GM12801 (cell line): ENCODE results near the gene RBP3.

Experiments used
- TF ChIP-seq, protein P1 (sequence below): IDR thresholded peaks from one replicate; pipeline ENCODE4 v1.5.1; 2011; ENCODE audit warnings: control low read depth; ENCODE audit not compliant: insufficient read length; ENCODE audit errors: extremely low read depth

The RBP3 gene

GRCh38 chr10:47359626-47360418 is 11.7 kb downstream of the RBP3 start:
- TF ChIP-seq, protein P1, sequence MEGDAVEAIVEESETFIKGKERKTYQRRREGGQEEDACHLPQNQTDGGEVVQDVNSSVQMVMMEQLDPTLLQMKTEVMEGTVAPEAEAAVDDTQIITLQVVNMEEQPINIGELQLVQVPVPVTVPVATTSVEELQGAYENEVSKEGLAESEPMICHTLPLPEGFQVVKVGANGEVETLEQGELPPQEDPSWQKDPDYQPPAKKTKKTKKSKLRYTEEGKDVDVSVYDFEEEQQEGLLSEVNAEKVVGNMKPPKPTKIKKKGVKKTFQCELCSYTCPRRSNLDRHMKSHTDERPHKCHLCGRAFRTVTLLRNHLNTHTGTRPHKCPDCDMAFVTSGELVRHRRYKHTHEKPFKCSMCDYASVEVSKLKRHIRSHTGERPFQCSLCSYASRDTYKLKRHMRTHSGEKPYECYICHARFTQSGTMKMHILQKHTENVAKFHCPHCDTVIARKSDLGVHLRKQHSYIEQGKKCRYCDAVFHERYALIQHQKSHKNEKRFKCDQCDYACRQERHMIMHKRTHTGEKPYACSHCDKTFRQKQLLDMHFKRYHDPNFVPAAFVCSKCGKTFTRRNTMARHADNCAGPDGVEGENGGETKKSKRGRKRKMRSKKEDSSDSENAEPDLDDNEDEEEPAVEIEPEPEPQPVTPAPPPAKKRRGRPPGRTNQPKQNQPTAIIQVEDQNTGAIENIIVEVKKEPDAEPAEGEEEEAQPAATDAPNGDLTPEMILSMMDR = no peak

DNA sequence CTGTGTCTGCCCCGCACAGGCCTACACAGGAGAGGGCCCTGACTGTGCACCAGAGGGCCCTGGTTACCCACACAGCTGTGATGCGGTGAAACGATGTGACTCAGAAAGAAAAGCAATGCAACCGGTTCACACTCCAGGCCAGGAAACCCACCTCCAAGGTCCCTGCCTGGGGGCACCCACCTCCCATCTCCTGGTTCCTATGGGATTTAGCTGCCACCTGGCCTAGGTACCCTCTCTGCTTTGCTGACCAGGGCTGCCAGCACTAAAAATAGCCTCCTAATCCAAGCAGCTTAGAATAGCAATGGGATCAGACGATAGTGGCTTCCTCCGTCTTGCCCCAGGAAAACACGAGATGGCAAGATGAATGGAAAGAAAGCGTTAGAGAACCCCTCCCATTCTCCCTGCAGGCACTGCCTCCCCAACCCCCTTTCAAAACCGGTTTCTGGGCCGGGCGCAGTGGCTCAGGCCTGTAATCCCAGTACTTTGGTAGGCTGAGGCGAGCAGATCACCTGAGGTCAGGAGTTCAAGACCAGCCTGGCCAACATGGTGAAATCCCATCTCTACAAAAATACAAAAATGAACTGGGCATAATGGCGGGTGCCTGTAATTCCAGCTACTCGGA is 12.4 kb downstream of the RBP3 start:
- TF ChIP-seq, protein P1 = no peak

GRCh38 chr10:47361293-47361692 is 13.1 kb downstream of the RBP3 start:
- TF ChIP-seq, protein P1 = no peak

DNA sequence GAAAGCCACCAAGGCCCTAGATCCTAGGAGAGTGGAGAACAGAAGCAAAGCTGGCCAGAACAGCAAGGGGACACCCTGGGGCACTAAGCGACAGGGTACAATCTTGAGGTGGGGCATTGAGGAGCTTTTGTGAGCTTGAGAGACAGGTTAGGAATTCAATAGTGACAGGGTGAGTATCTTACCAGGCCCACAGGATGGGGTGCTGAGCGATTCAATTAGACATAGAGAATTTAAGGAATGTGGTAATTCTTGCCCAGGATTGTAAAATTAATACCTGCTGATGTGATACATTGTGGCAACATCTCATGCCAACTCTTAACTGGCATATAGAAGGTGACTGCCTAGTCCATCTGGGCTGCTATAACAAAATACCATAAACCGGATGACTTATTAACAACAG is 14.0 kb downstream of the RBP3 start:
- TF ChIP-seq, protein P1 = no peak

DNA sequence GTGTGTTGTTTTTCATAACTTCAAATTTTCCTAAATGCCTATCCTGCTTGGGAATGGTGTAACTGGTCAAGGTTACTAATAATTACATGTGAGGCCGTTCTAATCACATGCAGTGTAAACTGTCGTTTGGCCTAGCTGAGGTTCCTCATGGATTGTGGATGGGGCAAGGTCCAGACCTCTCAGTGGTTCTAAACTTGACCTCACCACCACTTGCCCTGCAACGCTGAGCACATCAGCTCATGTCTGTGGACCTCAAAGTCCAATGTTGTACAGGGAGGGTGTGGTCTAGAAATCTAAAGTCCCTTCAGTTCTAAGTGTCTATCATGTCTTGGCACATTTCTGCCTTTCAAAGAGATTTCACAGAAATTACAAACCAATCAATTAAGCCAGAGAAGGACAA is 15.6 kb downstream of the RBP3 start:
- TF ChIP-seq, protein P1 = no peak

GRCh38 chr10:47364366-47364765 is 16.2 kb downstream of the RBP3 start:
- TF ChIP-seq, protein P1 = no peak

DNA sequence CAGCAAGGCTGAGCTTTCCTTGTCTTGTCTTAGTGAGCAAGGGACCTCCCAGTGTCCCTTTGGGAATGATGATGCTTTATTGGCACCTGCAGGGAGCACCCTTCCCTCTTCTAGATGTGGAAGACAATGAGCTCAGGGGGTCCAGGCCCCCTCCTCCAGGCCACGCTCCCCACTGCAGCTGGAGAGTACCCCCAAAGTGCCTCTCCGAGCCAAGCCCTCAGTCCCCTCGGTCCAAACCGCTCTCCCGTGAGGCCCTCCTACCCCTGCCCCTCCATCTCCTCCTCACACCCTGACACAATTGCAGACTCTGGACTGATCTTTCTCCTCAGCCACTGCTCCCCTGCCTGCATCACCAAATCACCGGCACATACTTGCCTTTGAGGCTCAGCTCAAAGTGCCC is 16.7 kb downstream of the RBP3 start:
- TF ChIP-seq, protein P1 = no peak
